Measurements from ENCODE around the gene CCSER1. TPM values are rescaled to one million over a fixed set of nuclear protein-coding genes. Genes with fewer than 3 reads are reported as not detected.
"Not testable (repeated sequence)": the region's sequence is repeated elsewhere in the genome, so short reads cannot be mapped to it uniquely, and the experiment has no call there.

The CCSER1 gene
- total RNA-seq, 1 experiment from 2014 or later, result 0.05 TPM

DNA sequence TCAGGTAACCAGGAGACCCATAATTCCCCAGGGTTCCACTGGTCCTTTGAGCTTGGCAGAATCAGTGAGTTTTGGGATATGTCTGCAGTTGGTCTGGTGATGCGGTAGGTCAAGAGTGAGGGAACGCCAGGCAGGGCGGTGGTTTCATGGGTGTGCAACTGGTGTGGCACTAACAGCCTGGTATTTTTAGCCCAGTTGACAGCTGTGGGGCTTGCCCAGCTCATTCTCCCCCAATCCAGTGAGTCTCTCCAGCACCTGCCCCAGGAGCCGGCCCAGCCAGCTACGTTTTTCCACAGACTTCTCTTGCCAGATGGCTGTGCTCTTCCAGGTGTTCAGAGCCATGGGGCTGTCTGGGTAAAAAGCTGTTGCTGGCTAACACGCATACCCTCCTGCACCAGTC lies 1019.9 kb downstream of the CCSER1 start:
- ChIA-PET POLR2A (no interaction called here), CTCF (no interaction called here)
- H3K36me3 ChIP-seq (ENCODE audit: control insufficient read depth, insufficient read depth, low read length), result no peaks in the 10 kb centered on the region
- in situ Hi-C loops (cut with HindIII; ENCODE audit: low pct_unique_long_range_greater_than_20kb, low sequenced_read_pairs) (no loop called here), intact Hi-C loops (cut with micrococcal nuclease; ENCODE audit: unreplicated experiment) (no loop called here)
- no peaks in the 10 kb centered on the region for H3K27me3 ChIP-seq (ENCODE audit: control insufficient read depth, insufficient read depth, low read length)
- no peaks in the 10 kb centered on the region for H3K9me3 ChIP-seq (ENCODE audit: control insufficient read depth, insufficient read depth, low read depth, low read length)
- DNase-seq (ENCODE audit: low read depth, low spot score) (no peak), ATAC-seq (no peak)
- no peak for TF ChIP-seq POLR2AphosphoS5 (IDR thresholded peaks at IDR 0.05; ENCODE audit: low read depth, low read length)
- TF ChIP-seq, protein P1, sequence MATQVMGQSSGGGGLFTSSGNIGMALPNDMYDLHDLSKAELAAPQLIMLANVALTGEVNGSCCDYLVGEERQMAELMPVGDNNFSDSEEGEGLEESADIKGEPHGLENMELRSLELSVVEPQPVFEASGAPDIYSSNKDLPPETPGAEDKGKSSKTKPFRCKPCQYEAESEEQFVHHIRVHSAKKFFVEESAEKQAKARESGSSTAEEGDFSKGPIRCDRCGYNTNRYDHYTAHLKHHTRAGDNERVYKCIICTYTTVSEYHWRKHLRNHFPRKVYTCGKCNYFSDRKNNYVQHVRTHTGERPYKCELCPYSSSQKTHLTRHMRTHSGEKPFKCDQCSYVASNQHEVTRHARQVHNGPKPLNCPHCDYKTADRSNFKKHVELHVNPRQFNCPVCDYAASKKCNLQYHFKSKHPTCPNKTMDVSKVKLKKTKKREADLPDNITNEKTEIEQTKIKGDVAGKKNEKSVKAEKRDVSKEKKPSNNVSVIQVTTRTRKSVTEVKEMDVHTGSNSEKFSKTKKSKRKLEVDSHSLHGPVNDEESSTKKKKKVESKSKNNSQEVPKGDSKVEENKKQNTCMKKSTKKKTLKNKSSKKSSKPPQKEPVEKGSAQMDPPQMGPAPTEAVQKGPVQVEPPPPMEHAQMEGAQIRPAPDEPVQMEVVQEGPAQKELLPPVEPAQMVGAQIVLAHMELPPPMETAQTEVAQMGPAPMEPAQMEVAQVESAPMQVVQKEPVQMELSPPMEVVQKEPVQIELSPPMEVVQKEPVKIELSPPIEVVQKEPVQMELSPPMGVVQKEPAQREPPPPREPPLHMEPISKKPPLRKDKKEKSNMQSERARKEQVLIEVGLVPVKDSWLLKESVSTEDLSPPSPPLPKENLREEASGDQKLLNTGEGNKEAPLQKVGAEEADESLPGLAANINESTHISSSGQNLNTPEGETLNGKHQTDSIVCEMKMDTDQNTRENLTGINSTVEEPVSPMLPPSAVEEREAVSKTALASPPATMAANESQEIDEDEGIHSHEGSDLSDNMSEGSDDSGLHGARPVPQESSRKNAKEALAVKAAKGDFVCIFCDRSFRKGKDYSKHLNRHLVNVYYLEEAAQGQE (IDR thresholded peaks at IDR 0.05; ENCODE audit: insufficient read depth in 1 of 2, low read depth in 2 of 2, low read length in 1 of 2), result no peak
- TF ChIP-seq, protein P2, sequence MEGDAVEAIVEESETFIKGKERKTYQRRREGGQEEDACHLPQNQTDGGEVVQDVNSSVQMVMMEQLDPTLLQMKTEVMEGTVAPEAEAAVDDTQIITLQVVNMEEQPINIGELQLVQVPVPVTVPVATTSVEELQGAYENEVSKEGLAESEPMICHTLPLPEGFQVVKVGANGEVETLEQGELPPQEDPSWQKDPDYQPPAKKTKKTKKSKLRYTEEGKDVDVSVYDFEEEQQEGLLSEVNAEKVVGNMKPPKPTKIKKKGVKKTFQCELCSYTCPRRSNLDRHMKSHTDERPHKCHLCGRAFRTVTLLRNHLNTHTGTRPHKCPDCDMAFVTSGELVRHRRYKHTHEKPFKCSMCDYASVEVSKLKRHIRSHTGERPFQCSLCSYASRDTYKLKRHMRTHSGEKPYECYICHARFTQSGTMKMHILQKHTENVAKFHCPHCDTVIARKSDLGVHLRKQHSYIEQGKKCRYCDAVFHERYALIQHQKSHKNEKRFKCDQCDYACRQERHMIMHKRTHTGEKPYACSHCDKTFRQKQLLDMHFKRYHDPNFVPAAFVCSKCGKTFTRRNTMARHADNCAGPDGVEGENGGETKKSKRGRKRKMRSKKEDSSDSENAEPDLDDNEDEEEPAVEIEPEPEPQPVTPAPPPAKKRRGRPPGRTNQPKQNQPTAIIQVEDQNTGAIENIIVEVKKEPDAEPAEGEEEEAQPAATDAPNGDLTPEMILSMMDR (IDR thresholded peaks at IDR 0.05), result no peak
- TF ChIP-seq SIN3A (IDR thresholded peaks at IDR 0.05; ENCODE audit: borderline replicate concordance, insufficient read depth, low read depth, low read length), result no peak
- TF ChIP-seq TCF7L2 (IDR thresholded peaks at IDR 0.05; ENCODE audit: low read depth, low read length), result no peak
- H3K4me1 ChIP-seq (ENCODE audit: control insufficient read depth, insufficient read depth, low read length), result no peaks in the 10 kb centered on the region
- no peak overlapping the region for H3K4me3 ChIP-seq (ENCODE audit: low read depth in 2 of 2, low read length in 2 of 2)
- no peak overlapping the region for H3K27ac ChIP-seq (ENCODE audit: low read length)
- BruUV-seq (replicated peaks), result no TSS peak

DNA sequence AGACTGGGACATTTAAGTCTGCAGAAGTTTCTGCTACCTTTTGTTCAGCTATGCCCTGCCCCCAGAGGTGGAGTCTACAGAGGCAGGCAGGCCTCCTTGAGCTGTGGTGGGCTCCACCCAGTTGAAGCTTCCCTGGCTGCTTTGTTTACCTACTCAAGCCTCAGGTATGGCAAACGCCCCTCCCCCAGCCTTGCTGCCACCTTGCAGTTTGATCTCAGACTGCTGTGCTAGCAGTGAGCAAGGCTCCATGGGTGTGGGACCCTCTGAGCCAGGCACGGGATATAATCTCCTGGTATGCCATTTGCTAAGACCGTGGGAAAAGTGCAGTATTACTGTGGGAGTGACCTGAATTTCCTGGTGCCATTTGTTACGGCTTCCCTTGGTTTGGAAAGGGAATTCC lies 1026.8 kb downstream of the CCSER1 start:
- ATAC-seq; in situ Hi-C loops (cut with HindIII; ENCODE audit: low pct_unique_long_range_greater_than_20kb, low sequenced_read_pairs); H3K9me3 ChIP-seq (ENCODE audit: control insufficient read depth, insufficient read depth, low read depth, low read length); POLR2A ChIA-PET; CTCF ChIA-PET; H3K27ac ChIP-seq (ENCODE audit: low read length); H3K4me1 ChIP-seq (ENCODE audit: control insufficient read depth, insufficient read depth, low read length); H3K36me3 ChIP-seq (ENCODE audit: control insufficient read depth, insufficient read depth, low read length); intact Hi-C loops (cut with micrococcal nuclease; ENCODE audit: unreplicated experiment); BruUV-seq (replicated peaks); H3K27me3 ChIP-seq (ENCODE audit: control insufficient read depth, insufficient read depth, low read length); DNase-seq (ENCODE audit: low read depth, low spot score); H3K4me3 ChIP-seq (ENCODE audit: low read depth in 2 of 2, low read length in 2 of 2): not testable (repeated sequence)

DNA sequence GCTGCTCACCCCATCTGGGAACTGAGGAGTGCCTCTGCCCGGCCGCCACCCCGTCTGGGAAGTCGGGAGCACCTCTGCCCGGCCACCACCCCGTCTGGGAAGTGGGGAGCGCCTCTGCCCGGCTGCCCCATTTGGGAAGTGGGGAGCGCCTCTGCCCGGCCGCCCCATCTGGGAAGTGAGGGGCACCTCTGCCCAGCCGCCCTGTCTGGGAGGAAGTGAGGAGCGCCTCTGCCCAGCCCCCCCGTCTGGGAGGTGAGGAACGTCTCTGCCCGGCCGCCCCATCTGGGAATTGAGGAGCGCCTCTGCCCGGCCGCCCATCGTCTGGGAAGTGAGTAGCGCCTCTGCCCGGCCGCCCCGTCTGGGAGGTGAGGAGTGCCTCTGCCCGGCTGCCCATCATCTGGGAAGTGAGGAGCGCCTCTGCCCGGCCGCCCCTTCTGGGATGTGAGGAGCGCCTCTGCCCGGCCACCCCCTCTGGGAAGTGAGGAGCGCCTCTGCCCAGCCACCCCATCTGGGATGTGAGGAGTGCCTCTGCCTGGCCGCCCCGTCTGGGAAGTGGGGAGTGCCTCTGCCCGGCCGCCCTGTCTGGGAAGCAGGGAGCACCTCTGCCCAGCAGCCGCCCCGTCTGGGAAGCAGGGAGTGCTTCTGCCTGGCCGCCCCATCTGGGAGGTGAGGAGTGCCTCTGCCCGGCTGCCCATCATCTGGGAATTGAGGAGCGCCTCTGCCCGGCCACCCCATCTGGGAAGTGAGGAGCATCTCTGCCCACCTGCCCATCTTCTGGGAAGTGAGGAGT lies 1040.9 kb downstream of the CCSER1 start:
- CTCF ChIA-PET; ATAC-seq; H3K4me1 ChIP-seq (ENCODE audit: control insufficient read depth, insufficient read depth, low read length); H3K36me3 ChIP-seq (ENCODE audit: control insufficient read depth, insufficient read depth, low read length); DNase-seq (ENCODE audit: low read depth, low spot score); H3K4me3 ChIP-seq (ENCODE audit: low read depth in 2 of 2, low read length in 2 of 2); H3K27me3 ChIP-seq (ENCODE audit: control insufficient read depth, insufficient read depth, low read length); H3K9me3 ChIP-seq (ENCODE audit: control insufficient read depth, insufficient read depth, low read depth, low read length); BruUV-seq (replicated peaks); in situ Hi-C loops (cut with HindIII; ENCODE audit: low pct_unique_long_range_greater_than_20kb, low sequenced_read_pairs); intact Hi-C loops (cut with micrococcal nuclease; ENCODE audit: unreplicated experiment); POLR2A ChIA-PET; H3K27ac ChIP-seq (ENCODE audit: low read length): not testable (repeated sequence)
